ENCODE measurements around the gene RABGAP1L. TPM values are rescaled to one million over a fixed set of nuclear protein-coding genes. Genes with fewer than 3 reads are reported as not detected.

Gene RABGAP1L
- total RNA-seq, 4 donors from 2014 or later = 48.2 to 102 (median 59.1) TPM

- no peaks in the 10 kb centered on the region for H3K27me3 ChIP-seq
- no peaks in the 10 kb centered on the region for H3K36me3 ChIP-seq
- no peak overlapping the region for H3K27ac ChIP-seq
- no peak for DNase-seq (ENCODE audit: low spot score in 2 of 2)
- H3K9me3 ChIP-seq = no peaks in the 10 kb centered on the region
- no peak for TF ChIP-seq EP300 (IDR thresholded peaks at IDR 0.05)
- TF ChIP-seq POLR2AphosphoS5 (IDR thresholded peaks at IDR 0.05) = no peak
- TF ChIP-seq POLR2A (IDR thresholded peaks at IDR 0.05) = no peak
- TF ChIP-seq, protein P1, sequence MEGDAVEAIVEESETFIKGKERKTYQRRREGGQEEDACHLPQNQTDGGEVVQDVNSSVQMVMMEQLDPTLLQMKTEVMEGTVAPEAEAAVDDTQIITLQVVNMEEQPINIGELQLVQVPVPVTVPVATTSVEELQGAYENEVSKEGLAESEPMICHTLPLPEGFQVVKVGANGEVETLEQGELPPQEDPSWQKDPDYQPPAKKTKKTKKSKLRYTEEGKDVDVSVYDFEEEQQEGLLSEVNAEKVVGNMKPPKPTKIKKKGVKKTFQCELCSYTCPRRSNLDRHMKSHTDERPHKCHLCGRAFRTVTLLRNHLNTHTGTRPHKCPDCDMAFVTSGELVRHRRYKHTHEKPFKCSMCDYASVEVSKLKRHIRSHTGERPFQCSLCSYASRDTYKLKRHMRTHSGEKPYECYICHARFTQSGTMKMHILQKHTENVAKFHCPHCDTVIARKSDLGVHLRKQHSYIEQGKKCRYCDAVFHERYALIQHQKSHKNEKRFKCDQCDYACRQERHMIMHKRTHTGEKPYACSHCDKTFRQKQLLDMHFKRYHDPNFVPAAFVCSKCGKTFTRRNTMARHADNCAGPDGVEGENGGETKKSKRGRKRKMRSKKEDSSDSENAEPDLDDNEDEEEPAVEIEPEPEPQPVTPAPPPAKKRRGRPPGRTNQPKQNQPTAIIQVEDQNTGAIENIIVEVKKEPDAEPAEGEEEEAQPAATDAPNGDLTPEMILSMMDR (IDR thresholded peaks at IDR 0.05) = peak; percentile 56 to 64
- no peaks in the 10 kb centered on the region for H3K4me1 ChIP-seq
- no peak overlapping the region for H3K4me3 ChIP-seq
These were observed 610.7 kb downstream of the RABGAP1L start for GRCh38 chr1:174769961-174770549.

DNA sequence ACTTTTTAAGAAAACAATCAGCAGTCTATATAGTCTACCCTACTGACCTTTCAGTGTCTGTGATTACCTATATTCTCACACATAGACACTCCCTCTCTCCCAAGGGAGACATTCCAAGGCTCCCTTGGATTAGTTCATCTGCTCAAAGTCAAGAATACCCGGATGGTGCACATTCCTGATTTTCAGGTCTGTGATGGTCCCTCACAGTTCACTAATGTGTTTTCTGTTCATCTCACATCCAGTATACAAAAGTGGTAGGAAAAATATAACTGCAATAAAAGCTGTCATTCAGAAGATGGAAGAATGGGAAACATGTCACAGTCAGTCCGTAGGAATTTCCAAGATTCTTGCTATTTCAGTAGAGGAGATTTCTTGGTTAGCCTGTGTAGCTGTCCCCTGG is 616.3 kb downstream of the RABGAP1L start:
- TF ChIP-seq POLR2AphosphoS5 (IDR thresholded peaks at IDR 0.05) (no peak), POLR2A (IDR thresholded peaks at IDR 0.05) (no peak), EP300 (IDR thresholded peaks at IDR 0.05) (no peak)
- TF ChIP-seq, protein P1 (IDR thresholded peaks at IDR 0.05) = no peak
- DNase-seq (ENCODE audit: low spot score in 2 of 2) = no peak
- no peaks in the 10 kb centered on the region for H3K27me3 ChIP-seq
- 76% methylated on average over 2 of the region's 2 CpGs for WGBS
- no peak overlapping the region for H3K4me3 ChIP-seq
- H3K4me1 ChIP-seq = no peaks in the 10 kb centered on the region
- no peaks in the 10 kb centered on the region for H3K9me3 ChIP-seq
- H3K27ac ChIP-seq = no peak overlapping the region
- no peaks in the 10 kb centered on the region for H3K36me3 ChIP-seq

DNA sequence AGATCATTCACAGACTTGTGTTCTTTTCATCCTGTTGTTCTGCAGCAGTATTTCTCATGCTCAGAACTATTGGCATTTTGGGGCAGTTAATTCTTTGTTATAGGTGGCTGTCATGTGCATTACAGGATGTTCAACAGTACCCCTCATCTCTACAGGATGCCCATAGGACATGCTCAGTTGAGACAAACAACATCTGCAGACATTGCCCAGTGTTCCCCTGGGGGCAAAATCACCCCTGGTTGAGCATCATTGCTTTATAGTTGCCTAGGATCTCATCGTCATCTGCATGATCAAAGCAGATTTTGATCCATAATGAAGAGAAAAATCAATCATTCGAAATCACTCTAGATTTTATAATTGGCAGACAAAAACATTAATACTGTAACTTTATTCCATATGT is 617.9 kb downstream of the RABGAP1L start:
- Histone ChIP-seq H3K4me3 (no peak overlapping the region), H3K27me3 (no peaks in the 10 kb centered on the region), H3K9me3 (no peaks in the 10 kb centered on the region), H3K27ac (no peak overlapping the region), H3K36me3 (no peaks in the 10 kb centered on the region), H3K4me1 (no peaks in the 10 kb centered on the region)
- WGBS = 99% methylated on average over 2 of the region's 2 CpGs
- DNase-seq (ENCODE audit: low spot score in 2 of 2) = no peak
- TF ChIP-seq POLR2AphosphoS5 (IDR thresholded peaks at IDR 0.05) (no peak), EP300 (IDR thresholded peaks at IDR 0.05) (no peak), POLR2A (IDR thresholded peaks at IDR 0.05) (no peak)
- TF ChIP-seq, protein P1 (IDR thresholded peaks at IDR 0.05) = no peak

GRCh38 chr1:174785510-174785909 is 626.2 kb downstream of the RABGAP1L start:
- 92% methylated on average over 6 of the region's 6 CpGs for WGBS
- H3K36me3 ChIP-seq = no peaks in the 10 kb centered on the region
- DNase-seq (ENCODE audit: low spot score in 2 of 2) = no peak
- no peak overlapping the region for H3K27ac ChIP-seq
- H3K9me3 ChIP-seq = no peaks in the 10 kb centered on the region
- no peak overlapping the region for H3K4me3 ChIP-seq
- H3K27me3 ChIP-seq = no peaks in the 10 kb centered on the region
- TF ChIP-seq, protein P1 (IDR thresholded peaks at IDR 0.05) = no peak
- TF ChIP-seq POLR2AphosphoS5 (IDR thresholded peaks at IDR 0.05) (no peak), POLR2A (IDR thresholded peaks at IDR 0.05) (no peak), EP300 (IDR thresholded peaks at IDR 0.05) (no peak)
- no peaks in the 10 kb centered on the region for H3K4me1 ChIP-seq

DNA sequence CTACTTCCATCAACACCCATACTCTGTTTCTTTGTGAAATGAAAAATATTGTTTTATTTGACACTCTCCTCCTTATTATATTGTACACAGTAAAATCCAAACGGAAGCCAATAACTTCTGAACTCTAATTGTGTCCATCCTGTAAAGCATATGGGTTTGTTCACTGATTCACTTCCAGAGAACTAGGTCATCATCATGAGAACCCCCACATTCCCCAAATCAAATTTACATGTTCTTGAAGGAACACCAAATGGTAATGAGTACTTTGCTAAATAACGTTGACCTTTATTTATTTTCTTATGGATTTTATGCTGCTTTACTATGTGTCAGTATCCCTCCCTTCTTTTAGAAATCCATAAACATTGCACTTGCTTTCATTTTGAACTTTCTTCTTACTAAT is 627.0 kb downstream of the RABGAP1L start:
- H3K27me3 ChIP-seq = no peaks in the 10 kb centered on the region
- H3K4me3 ChIP-seq = no peak overlapping the region
- H3K27ac ChIP-seq = no peak overlapping the region
- 49% methylated on average over 2 of the region's 2 CpGs for WGBS
- no peaks in the 10 kb centered on the region for H3K4me1 ChIP-seq
- DNase-seq (ENCODE audit: low spot score in 2 of 2) = no peak
- H3K36me3 ChIP-seq = no peaks in the 10 kb centered on the region
- TF ChIP-seq POLR2A (IDR thresholded peaks at IDR 0.05) (no peak), POLR2AphosphoS5 (IDR thresholded peaks at IDR 0.05) (no peak), EP300 (IDR thresholded peaks at IDR 0.05) (no peak)
- TF ChIP-seq, protein P1 (IDR thresholded peaks at IDR 0.05) = no peak
- H3K9me3 ChIP-seq = no peaks in the 10 kb centered on the region
